Measurements from ENCODE around the gene ROR2. TPM values are rescaled to one million over a fixed set of nuclear protein-coding genes. Genes with fewer than 3 reads are reported as not detected.

Gene ROR2
- total RNA-seq, 4 donors from 2014 or later: 35.6 to 67.6 (median 50.6) TPM

- no peak for DNase-seq
- Histone ChIP-seq H3K4me3 (no peak overlapping the region), H3K4me1 (no peaks in the 10 kb centered on the region), H3K27me3 (no peaks in the 10 kb centered on the region), H3K9me3 (no peaks in the 10 kb centered on the region), H3K27ac (no peak overlapping the region), H3K36me3 (no peaks in the 10 kb centered on the region)
- intact Hi-C loops (cut with DNase I; ENCODE audit: low total_unique reads): loop anchor here (10.0 kb wide), 1 partner anchor 768 kb away; no protein-coding TSS in a partner anchor
- TF ChIP-seq, protein P1, sequence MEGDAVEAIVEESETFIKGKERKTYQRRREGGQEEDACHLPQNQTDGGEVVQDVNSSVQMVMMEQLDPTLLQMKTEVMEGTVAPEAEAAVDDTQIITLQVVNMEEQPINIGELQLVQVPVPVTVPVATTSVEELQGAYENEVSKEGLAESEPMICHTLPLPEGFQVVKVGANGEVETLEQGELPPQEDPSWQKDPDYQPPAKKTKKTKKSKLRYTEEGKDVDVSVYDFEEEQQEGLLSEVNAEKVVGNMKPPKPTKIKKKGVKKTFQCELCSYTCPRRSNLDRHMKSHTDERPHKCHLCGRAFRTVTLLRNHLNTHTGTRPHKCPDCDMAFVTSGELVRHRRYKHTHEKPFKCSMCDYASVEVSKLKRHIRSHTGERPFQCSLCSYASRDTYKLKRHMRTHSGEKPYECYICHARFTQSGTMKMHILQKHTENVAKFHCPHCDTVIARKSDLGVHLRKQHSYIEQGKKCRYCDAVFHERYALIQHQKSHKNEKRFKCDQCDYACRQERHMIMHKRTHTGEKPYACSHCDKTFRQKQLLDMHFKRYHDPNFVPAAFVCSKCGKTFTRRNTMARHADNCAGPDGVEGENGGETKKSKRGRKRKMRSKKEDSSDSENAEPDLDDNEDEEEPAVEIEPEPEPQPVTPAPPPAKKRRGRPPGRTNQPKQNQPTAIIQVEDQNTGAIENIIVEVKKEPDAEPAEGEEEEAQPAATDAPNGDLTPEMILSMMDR (IDR thresholded peaks at IDR 0.05): no peak
- TF ChIP-seq POLR2A (IDR thresholded peaks at IDR 0.05): no peak
These were observed 267.2 kb downstream of the ROR2 start for GRCh38 chr9:91682806-91683205.

DNA sequence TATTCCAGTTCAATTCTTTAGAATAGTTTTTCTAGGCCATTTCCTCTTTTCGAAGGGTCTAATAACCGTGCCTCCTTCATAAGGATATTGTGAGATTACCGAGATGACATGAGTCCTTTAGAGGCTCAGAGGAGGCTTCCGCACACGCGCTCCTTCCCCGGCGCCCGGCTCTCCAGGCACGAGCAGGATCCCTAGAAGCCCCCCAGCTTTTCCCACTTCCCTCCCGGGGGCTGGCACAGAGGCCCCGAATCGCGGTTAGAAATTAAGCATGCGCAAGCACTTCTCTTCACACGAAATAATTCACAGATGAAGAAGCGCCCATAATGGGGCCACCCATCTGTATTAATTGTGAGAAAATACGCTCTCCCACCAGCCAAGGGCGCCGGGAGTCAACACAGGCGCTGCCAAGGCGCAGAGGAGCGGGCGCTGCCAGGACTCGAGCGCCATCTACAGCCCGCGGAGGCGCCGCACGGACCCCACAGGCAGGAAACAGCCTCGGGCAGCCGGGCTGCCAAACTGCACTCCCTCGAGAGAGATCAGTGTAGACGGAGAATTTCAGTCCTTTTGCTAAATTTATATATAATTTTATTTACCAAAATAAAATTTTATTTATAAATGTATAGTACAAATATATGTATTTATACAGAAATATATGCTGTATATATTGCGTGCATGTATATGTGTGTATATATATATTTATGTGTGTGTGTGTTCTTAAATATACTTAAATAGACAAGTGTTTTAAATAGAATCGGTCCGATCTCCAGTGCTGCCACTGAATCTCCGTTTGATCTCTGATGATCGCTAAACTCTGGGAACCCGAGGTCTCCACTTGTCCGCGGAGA lies 268.3 kb downstream of the ROR2 start:
- Histone ChIP-seq H3K36me3 (no peaks in the 10 kb centered on the region), H3K4me1 (no peaks in the 10 kb centered on the region), H3K27me3 (no peaks in the 10 kb centered on the region), H3K9me3 (no peaks in the 10 kb centered on the region), H3K4me3 (no peak overlapping the region), H3K27ac (no peak overlapping the region)
- peak; percentile 74 to 77 for DNase-seq
- TF ChIP-seq POLR2A (IDR thresholded peaks at IDR 0.05): no peak
- TF ChIP-seq, protein P1 (IDR thresholded peaks at IDR 0.05): peak; percentile 78 to 94 (median 88)
- intact Hi-C loops (cut with DNase I; ENCODE audit: low total_unique reads): loop anchor here (10.0 kb wide), 1 partner anchor 767 kb away; no protein-coding TSS in a partner anchor

- TF ChIP-seq, protein P1 (IDR thresholded peaks at IDR 0.05): no peak
- TF ChIP-seq POLR2A (IDR thresholded peaks at IDR 0.05): no peak
- Histone ChIP-seq H3K27me3 (no peaks in the 10 kb centered on the region), H3K36me3 (no peaks in the 10 kb centered on the region), H3K9me3 (no peaks in the 10 kb centered on the region), H3K4me3 (no peak overlapping the region), H3K4me1 (no peaks in the 10 kb centered on the region), H3K27ac (no peak overlapping the region)
- no peak for DNase-seq
- intact Hi-C loops (cut with DNase I; ENCODE audit: low total_unique reads): loop anchor here (10.0 kb wide), 1 partner anchor 766 kb away; no protein-coding TSS in a partner anchor
These were observed 269.0 kb downstream of the ROR2 start for GRCh38 chr9:91680998-91681397.

- DNase-seq: no peak
- Histone ChIP-seq H3K4me1 (no peaks in the 10 kb centered on the region), H3K27me3 (no peaks in the 10 kb centered on the region), H3K9me3 (no peaks in the 10 kb centered on the region), H3K4me3 (no peak overlapping the region), H3K27ac (no peak overlapping the region), H3K36me3 (no peaks in the 10 kb centered on the region)
- intact Hi-C loops (cut with DNase I; ENCODE audit: low total_unique reads): loop anchor here (10.0 kb wide), 1 partner anchor 765 kb away; no protein-coding TSS in a partner anchor
- TF ChIP-seq, protein P1 (IDR thresholded peaks at IDR 0.05): no peak
- TF ChIP-seq POLR2A (IDR thresholded peaks at IDR 0.05): no peak
These were observed 269.9 kb downstream of the ROR2 start for GRCh38 chr9:91680106-91680505.

Measured in uterus (tissue), 4 donors.